ENCODE measurements around the gene CCDC74B.
"Not testable (repeated sequence)": the region's sequence is repeated elsewhere in the genome, so short reads cannot be mapped to it uniquely, and the experiment has no call there.

CCDC74B gene

GRCh38 chr2:130162968-130163367, 18.1 kb upstream of the CCDC74B start:
- ChIA-PET POLR2A (no interaction called here), CTCF (no interaction called here)
- Histone ChIP-seq H3K27ac (ENCODE audit: extremely low read depth, low read depth, low read length) (no peak overlapping the region), H3K36me3 (ENCODE audit: control insufficient read depth in 2 of 2, insufficient read depth in 1 of 2, low read length in 2 of 2) (peaks cover 20 to 87% of the 10 kb centered on the region in 2 experiments; a peak in 2 of 3 replicates), H3K4me3 (ENCODE audit: low read depth, low read length) (no peak overlapping the region), H3K9me3 (ENCODE audit: control insufficient read depth, insufficient read depth, low read depth, low read length) (no peaks in the 10 kb centered on the region), H3K4me1 (ENCODE audit: control insufficient read depth, insufficient read depth, low read length) (no peaks in the 10 kb centered on the region)
- TF ChIP-seq ZNF776 (tag by site-specific recombination; IDR thresholded peaks at IDR 0.05; ENCODE audit: borderline replicate concordance) (no peak), ZNF19 (tag by site-specific recombination; IDR thresholded peaks at IDR 0.05; ENCODE audit: low read depth) (no peak), ZNF548 (tag by site-specific recombination; IDR thresholded peaks at IDR 0.05) (no peak), ZNF26 (tag by site-specific recombination; IDR thresholded peaks at IDR 0.05) (no peak), ZNF704 (tag by site-specific recombination; IDR thresholded peaks at IDR 0.05) (no peak), ZNF211 (tag by site-specific recombination; IDR thresholded peaks at IDR 0.05; ENCODE audit: low read depth) (no peak), ZNF18 (tag by site-specific recombination; IDR thresholded peaks at IDR 0.05) (no peak), PRDM2 (tag by site-specific recombination; IDR thresholded peaks at IDR 0.05; ENCODE audit: borderline replicate concordance) (no peak), MYNN (tag by site-specific recombination; IDR thresholded peaks at IDR 0.05; ENCODE audit: borderline replicate concordance) (no peak), MZF1 (tag by site-specific recombination; IDR thresholded peaks at IDR 0.05; ENCODE audit: borderline replicate concordance) (no peak), ZNF140 (tag by site-specific recombination; IDR thresholded peaks at IDR 0.05) (no peak), ZNF404 (tag by site-specific recombination; IDR thresholded peaks at IDR 0.05) (no peak), ZBTB6 (tag by site-specific recombination; IDR thresholded peaks at IDR 0.05) (no peak), ZNF558 (tag by site-specific recombination; IDR thresholded peaks at IDR 0.05) (no peak), ZNF48 (tag by site-specific recombination; IDR thresholded peaks at IDR 0.05) (no peak)
- TF ChIP-seq, protein P1, sequence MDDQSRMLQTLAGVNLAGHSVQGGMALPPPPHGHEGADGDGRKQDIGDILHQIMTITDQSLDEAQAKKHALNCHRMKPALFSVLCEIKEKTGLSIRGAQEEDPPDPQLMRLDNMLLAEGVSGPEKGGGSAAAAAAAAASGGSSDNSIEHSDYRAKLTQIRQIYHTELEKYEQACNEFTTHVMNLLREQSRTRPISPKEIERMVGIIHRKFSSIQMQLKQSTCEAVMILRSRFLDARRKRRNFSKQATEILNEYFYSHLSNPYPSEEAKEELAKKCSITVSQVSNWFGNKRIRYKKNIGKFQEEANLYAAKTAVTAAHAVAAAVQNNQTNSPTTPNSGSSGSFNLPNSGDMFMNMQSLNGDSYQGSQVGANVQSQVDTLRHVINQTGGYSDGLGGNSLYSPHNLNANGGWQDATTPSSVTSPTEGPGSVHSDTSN (CRISPR knock-in tag; IDR thresholded peaks at IDR 0.05): no peak
- TF ChIP-seq, protein P2, sequence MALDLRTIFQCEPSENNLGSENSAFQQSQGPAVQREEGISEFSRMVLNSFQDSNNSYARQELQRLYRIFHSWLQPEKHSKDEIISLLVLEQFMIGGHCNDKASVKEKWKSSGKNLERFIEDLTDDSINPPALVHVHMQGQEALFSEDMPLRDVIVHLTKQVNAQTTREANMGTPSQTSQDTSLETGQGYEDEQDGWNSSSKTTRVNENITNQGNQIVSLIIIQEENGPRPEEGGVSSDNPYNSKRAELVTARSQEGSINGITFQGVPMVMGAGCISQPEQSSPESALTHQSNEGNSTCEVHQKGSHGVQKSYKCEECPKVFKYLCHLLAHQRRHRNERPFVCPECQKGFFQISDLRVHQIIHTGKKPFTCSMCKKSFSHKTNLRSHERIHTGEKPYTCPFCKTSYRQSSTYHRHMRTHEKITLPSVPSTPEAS (tag by site-specific recombination; IDR thresholded peaks at IDR 0.05): no peak

GRCh38 chr2:130162486-130162885, 17.6 kb upstream of the CCDC74B start:
- H3K4me1 ChIP-seq (ENCODE audit: control insufficient read depth, insufficient read depth, low read length); POLR2A ChIA-PET; H3K9me3 ChIP-seq (ENCODE audit: control insufficient read depth, insufficient read depth, low read depth, low read length); H3K27ac ChIP-seq (ENCODE audit: extremely low read depth, low read depth, low read length); CTCF ChIA-PET; H3K4me3 ChIP-seq (ENCODE audit: low read depth, low read length): not testable (repeated sequence)
- H3K36me3 ChIP-seq (ENCODE audit: control insufficient read depth in 2 of 2, insufficient read depth in 1 of 2, low read length in 2 of 2): peaks cover 20 to 85% of the 10 kb centered on the region in 2 experiments; a peak in 2 of 3 replicates

All from HEK293 (cell line).